GM18499 (cell line): ENCODE data around the gene VAPB.

Source experiments
- ATAC-seq: cut with Tn5 transposase; IDR thresholded peaks from one replicate; pipeline ENCODE4 v1.9.1; 2021; ENCODE audit warnings: moderate number of reproducible peaks; ENCODE audit not compliant: insufficient read depth, unreplicated experiment

VAPB gene

DNA sequence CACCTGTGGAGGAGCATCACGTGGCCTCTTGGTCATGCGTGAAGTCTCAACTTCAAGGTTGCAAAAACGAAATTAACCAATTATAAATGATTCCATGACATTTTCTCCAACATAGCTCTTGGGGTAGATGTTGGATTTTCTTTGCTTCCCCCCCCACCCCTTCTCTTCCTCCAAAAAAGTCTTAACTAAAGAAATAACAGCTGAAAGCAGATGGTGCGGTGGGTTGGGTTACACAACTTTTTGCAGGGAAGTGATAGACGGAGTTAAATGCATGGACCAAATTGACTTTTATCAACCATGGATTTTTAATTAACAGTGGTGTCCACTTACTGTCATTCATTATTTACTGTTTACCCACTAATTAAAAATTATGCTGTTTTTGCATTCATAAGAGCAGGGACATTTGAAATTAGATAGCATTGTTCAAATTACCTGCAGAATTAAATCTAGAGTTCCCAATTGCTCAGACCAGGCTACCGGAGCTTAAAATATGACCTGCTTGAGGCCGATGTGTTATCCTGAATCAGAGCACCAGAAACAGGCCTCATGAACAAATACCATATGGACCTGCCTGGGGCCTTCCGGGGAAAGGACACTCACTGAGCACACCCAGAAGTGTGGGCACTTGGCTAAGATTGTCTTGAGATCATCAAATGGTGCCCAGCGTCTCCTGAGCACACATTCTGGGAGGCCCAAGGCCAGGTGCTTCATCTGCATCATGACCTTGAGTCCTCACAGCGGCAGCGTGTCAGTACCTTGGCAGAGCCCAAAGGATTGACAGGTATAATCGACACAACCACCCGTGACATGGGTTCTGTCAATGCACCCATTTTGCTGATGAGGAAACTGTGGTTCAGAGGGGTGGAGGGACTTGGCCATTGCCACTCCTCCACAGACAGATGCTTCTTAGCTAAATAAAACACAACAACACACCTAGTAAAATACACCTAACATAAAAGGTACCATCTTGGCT lies 84.7 kb downstream of the VAPB start:
- ATAC-seq, result no peak

DNA sequence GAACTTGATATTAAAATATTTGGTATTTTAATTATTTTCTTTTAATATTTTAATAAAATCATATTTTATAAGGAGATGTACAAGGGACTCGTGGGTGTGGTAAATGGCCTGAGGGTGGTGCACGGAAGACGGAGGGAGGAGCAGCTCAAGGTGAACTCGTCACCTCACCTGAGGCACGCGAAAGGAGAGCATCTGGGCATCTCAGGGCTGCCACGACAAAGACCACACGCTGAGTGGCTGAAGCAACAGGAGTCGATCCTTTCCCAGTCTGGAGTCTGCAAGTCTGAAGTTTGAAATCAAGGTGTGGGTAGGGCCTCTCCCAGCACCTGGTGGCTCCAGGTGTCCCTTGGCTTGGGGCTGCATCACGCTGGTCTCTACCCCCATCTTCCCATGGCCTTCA lies 86.4 kb downstream of the VAPB start:
- ATAC-seq, result no peak

DNA sequence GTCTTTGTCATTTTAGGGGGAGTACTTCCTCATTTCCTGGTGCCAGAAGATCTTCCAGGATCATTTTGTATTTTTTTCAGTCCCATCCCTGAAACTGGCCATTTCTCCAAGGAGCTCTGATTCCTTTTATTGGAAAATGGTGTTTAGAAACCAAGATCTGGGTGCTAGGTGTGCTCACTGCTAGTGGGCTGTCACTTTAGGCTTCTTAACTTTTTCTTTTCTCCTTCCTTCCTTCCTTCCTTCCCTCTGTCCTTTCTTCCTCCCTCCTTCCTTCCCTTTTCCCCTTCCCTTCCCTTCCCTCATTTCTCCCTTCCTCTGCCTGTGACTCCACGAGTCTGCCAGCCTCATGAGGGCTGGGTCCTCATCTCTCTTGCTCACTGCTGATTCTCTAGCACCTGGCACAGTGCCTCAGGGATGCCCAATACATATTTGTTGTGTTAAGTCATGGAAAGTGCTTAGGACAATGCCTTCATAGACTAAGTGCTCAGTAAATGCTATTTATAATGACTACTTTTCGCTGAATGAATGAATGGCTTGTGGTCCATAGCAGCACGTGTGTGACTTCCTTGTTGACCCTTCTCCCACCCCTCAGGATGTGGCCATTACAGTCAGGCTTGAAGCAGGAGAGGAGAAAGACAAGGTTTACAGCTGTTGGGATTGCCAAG lies 89.2 kb downstream of the VAPB start:
- ATAC-seq, result no peak

- no peak for ATAC-seq
These were observed 90.9 kb downstream of the VAPB start for GRCh38 chr20:58479726-58480440.

DNA sequence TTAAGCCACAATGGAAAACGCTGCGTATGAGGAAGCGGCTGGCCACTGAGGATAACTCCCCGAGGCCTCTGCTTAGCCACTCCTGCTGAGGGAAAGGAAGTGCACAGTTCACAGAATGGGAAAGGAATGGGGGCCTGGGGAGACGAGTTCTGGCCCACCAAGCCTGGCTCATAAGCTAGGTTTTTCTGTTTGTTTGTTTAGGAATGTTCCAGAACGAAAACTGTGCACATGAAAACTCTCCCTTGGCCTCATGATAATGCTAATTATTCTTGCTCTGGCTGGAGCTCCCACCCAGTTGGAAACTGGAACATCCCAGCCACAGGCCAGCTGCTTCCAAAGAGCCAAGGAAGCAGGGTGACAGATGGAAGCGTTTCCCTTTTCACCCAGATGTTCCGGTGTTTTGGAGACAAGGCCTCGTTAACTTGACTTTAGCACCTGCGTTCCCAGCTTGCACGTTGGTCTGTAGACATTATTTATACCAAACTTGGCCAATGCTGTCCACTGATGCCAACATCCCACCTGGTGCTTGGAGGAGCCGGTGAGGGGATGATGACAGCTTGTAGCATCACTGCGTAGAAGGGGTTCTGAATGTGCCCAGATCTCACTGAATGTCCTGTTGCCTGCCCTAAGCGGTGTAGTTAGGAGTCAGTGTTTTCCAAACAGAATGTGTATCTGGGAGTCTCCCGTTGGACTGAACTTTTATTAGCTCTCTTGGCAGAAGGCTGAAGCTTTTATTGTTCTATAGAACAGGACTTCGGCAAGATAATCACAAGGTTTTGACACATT lies 91.7 kb downstream of the VAPB start:
- no peak for ATAC-seq

- ATAC-seq, result no peak
These were observed 92.5 kb downstream of the VAPB start for GRCh38 chr20:58481481-58482021.

DNA sequence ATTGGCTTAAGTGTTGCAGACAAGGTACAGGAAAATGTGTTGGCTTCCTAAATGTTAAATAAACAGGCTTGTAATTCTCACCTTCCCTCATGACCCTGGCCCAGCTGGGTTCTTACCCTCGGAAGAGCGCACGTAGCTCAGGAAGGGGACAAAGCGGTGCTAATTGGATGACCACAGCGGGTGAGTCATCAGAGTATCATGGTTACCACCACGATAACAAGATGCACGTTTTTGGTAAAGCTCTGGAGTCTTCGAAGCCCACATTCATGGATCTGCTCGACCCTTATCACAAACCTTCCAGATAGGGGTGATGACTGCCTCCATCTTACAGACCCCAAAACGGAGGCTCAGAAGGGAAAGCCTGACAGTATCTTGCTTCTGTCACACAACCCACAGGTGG lies 93.4 kb downstream of the VAPB start:
- ATAC-seq, result no peak

GRCh38 chr20:58483051-58483450 lies 94.0 kb downstream of the VAPB start:
- no peak for ATAC-seq

GRCh38 chr20:58483470-58483869 lies 94.4 kb downstream of the VAPB start:
- no peak for ATAC-seq

GRCh38 chr20:58485393-58485792 lies 96.4 kb downstream of the VAPB start:
- ATAC-seq, result no peak

DNA sequence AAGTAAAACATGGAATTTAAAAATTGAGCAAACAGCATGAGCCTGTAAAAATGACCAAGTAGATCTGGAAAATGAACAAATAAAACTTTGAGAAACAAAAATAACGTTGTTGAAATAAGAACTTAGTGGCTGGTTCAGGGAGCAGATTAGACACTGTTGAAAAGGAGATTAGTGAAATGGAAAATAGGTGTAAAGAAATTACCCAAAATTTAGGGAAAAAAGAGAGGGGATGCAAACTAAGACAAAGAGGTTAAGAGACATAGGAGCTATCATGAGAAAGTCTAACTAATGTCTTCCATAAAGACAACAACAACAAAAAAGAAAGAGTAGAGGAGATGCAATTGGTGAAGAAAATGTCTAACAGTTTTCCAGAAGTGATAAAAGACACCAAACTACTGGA lies 97.2 kb downstream of the VAPB start:
- ATAC-seq, result no peak

- ATAC-seq, result no peak
These were observed 103.2 kb downstream of the VAPB start for GRCh38 chr20:58492074-58492718.

DNA sequence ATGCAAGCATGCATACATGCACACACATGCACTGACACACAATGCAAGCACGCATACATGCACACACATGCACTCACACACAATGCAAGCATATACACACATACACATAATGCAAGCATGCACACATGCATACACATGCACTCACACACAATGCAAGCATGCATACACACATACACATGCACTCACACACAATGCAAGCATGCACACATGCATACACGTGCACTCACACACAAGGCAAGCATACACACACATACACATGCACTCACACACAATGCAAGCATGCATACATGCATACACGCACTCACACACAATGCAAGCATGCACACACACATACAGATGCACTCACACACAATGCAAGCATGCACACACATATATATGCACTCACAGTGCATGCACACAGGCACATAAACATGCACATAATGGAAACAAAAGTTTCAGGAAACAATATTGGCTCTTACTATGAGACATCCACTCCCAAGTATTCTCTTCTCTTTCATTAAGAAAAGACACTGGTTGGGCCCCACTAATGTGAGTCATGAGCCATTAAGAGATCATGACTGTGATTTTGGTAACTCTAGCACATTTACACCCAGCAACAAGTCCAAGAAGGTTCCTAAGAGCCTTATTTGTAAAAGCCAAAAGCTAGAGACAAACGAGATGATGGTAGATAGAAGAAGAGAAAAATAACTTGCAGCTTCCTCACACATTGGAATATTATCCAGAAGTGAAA lies 103.9 kb downstream of the VAPB start:
- no peak for ATAC-seq

GRCh38 chr20:58494923-58495622 lies 106.0 kb downstream of the VAPB start:
- no peak for ATAC-seq

GRCh38 chr20:58495623-58496428 lies 106.8 kb downstream of the VAPB start:
- no peak for ATAC-seq

GRCh38 chr20:58496429-58496769 lies 107.4 kb downstream of the VAPB start:
- ATAC-seq, result no peak

GRCh38 chr20:58497076-58497641 lies 108.1 kb downstream of the VAPB start:
- no peak for ATAC-seq
